Mammary epithelial cell (primary cell): ENCODE data around the gene LYSET.

Experiments used
- EZH2 ChIP-seq: IDR thresholded peaks from 2 replicates; pipeline ENCODE4 v1.6.1; 2012; ENCODE audit warnings: low read length, inconsistent platforms, borderline replicate concordance
- TF ChIP-seq, protein P1 (sequence below), 2 donors: IDR thresholded peaks in 1 of 2; conservative IDR thresholded peaks in 1 of 2; 2 replicates each; pipeline ENCODE4 v1.5.1; 2011 to 2012; ENCODE audit warnings: inconsistent platforms in 2 of 2, low read length in 2 of 2, mild to moderate bottlenecking in 2 of 2, control low read depth in 1 of 2, low read depth in 1 of 2; ENCODE audit not compliant: insufficient read depth in 1 of 2; ENCODE audit errors: extremely low read depth in 1 of 2

DNA sequence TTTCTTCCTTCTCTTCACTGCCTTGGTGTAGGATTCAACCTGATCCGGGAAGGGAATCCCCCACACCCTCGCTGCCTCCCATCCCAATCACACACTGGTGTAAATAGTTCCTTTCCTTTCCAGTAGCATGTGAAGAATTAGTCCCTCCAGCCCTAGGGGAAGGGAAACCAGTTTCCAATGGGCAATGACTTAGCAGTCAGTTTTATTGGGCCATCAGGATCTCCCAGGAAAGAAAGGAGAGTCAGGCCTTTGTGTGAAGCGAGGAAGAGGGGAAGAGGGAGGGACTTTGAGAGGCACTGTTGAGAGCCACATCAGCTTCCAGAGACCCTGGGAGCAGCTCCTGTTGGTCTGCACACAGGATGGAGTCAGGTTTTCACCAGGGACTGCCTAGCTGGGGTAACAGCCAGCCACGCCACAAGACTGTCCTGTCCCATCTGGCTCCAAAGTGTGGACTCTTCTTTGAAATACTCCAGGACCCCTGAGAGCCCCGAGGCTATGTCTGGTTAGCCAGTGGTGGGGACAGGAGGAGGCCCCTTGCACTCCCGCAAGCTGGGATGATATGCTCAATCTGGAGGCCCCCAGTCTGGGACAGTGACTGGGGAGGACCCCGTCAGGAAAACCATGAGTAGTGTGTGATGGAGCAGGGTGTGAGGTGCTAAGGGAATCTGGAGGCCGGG is 28.3 kb upstream of the LYSET start:
- no peak for TF ChIP-seq EZH2
- TF ChIP-seq, protein P1, sequence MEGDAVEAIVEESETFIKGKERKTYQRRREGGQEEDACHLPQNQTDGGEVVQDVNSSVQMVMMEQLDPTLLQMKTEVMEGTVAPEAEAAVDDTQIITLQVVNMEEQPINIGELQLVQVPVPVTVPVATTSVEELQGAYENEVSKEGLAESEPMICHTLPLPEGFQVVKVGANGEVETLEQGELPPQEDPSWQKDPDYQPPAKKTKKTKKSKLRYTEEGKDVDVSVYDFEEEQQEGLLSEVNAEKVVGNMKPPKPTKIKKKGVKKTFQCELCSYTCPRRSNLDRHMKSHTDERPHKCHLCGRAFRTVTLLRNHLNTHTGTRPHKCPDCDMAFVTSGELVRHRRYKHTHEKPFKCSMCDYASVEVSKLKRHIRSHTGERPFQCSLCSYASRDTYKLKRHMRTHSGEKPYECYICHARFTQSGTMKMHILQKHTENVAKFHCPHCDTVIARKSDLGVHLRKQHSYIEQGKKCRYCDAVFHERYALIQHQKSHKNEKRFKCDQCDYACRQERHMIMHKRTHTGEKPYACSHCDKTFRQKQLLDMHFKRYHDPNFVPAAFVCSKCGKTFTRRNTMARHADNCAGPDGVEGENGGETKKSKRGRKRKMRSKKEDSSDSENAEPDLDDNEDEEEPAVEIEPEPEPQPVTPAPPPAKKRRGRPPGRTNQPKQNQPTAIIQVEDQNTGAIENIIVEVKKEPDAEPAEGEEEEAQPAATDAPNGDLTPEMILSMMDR (conservative IDR thresholded peaks at IDR 0.05 in 1 of 2, IDR thresholded peaks at IDR 0.05 in 1 of 2; ENCODE audit: extremely low read depth in 1 of 2, insufficient read depth in 1 of 2, low read depth in 1 of 2, low read length in 2 of 2): no peak
